Measurements from ENCODE around the gene DUSP12.
"Not testable (repeated sequence)": the region's sequence is repeated elsewhere in the genome, so short reads cannot be mapped to it uniquely, and the experiment has no call there.

- TF ChIP-seq, protein P1, sequence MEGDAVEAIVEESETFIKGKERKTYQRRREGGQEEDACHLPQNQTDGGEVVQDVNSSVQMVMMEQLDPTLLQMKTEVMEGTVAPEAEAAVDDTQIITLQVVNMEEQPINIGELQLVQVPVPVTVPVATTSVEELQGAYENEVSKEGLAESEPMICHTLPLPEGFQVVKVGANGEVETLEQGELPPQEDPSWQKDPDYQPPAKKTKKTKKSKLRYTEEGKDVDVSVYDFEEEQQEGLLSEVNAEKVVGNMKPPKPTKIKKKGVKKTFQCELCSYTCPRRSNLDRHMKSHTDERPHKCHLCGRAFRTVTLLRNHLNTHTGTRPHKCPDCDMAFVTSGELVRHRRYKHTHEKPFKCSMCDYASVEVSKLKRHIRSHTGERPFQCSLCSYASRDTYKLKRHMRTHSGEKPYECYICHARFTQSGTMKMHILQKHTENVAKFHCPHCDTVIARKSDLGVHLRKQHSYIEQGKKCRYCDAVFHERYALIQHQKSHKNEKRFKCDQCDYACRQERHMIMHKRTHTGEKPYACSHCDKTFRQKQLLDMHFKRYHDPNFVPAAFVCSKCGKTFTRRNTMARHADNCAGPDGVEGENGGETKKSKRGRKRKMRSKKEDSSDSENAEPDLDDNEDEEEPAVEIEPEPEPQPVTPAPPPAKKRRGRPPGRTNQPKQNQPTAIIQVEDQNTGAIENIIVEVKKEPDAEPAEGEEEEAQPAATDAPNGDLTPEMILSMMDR (IDR thresholded peaks at IDR 0.05) = not testable (repeated sequence)
- not testable (repeated sequence) for TF ChIP-seq POLR2A (IDR thresholded peaks at IDR 0.05)
Measured at GRCh38 chr1:161769673-161770045, 20.1 kb downstream of the DUSP12 start.

All from vagina (tissue), 2 donors.